Endodermal cell (in vitro differentiated cells): Measurements from ENCODE around the gene SLC24A3. TPM values are rescaled to one million over a fixed set of nuclear protein-coding genes. Genes with fewer than 3 reads are reported as not detected.

Experiments used
- DNase-seq: peaks from one replicate; pipeline ENCODE4 v3.0.0-alpha.2; 2017
- H3K27ac ChIP-seq: 2 replicates; pipeline ENCODE4 v1.5.1; 2013; ENCODE audit warnings: mild to moderate bottlenecking, low read depth, low read length, moderate library complexity
- H3K27me3 ChIP-seq: 2 replicates; pipeline ENCODE4 v1.6.1; 2013; ENCODE audit warnings: mild to moderate bottlenecking, low read length, moderate library complexity; ENCODE audit not compliant: insufficient read depth, control insufficient read depth, poor library complexity, severe bottlenecking
- H3K36me3 ChIP-seq: 2 replicates; pipeline ENCODE4 v1.7.0; 2013; ENCODE audit warnings: mild to moderate bottlenecking, low read length, moderate library complexity; ENCODE audit not compliant: control insufficient read depth, insufficient read depth
- H3K4me1 ChIP-seq: one replicate; pipeline ENCODE4 v1.7.0; 2013; ENCODE audit warnings: low read length; ENCODE audit not compliant: control insufficient read depth, insufficient read depth
- H3K4me3 ChIP-seq: 2 replicates; pipeline ENCODE4 v1.5.1; 2013; ENCODE audit warnings: mild to moderate bottlenecking, low read length, moderate library complexity
- H3K9ac ChIP-seq: 2 replicates; pipeline ENCODE4 v1.6.1; 2013; ENCODE audit warnings: mild to moderate bottlenecking, low read length, moderate library complexity; ENCODE audit not compliant: poor library complexity, severe bottlenecking; ENCODE audit errors: extremely low read depth
- H3K9me3 ChIP-seq: 2 replicates; pipeline ENCODE4 v1.6.1; 2013; ENCODE audit warnings: mild to moderate bottlenecking, low read length, moderate library complexity; ENCODE audit not compliant: control insufficient read depth
- H3K27ac Mint-ChIP-seq: 2 replicates; pipeline ENCODE4 v1.8.0; 2020; ENCODE audit warnings: mixed read lengths
- H3K27me3 Mint-ChIP-seq: 2 replicates; pipeline ENCODE4 v1.8.0; 2021; ENCODE audit warnings: mild to moderate bottlenecking, mixed read lengths; ENCODE audit not compliant: insufficient read depth
- H3K36me3 Mint-ChIP-seq: 2 replicates; pipeline ENCODE4 v1.8.0; 2020; ENCODE audit warnings: low read depth, mixed read lengths
- H3K4me1 Mint-ChIP-seq: 2 replicates; pipeline ENCODE4 v1.8.0; 2020; ENCODE audit warnings: mixed read lengths
- H3K4me3 Mint-ChIP-seq: 2 replicates; pipeline ENCODE4 v1.8.0; 2020; ENCODE audit warnings: mild to moderate bottlenecking, moderate library complexity, mixed read lengths
- H3K9me3 Mint-ChIP-seq: 2 replicates; pipeline ENCODE4 v1.8.0; 2020; ENCODE audit warnings: mild to moderate bottlenecking, mixed read lengths
- CTCF ChIP-seq: fragments of 200-600 bp; sonication (generic); conservative IDR thresholded peaks from 2 replicates; pipeline ENCODE4 v1.5.0; 2021; ENCODE audit warnings: antibody characterized with exemption, mild to moderate bottlenecking
- whole genome bisulfite sequencing, 2 experiments: methylation state at CpG; one replicate each; pipeline versions ENCODE4 v1.1.5 to v1.1.7; 2013; ENCODE audit warnings: missing lambda C conversion rate in 2 of 2, mixed read lengths in 1 of 2; ENCODE audit not compliant: insufficient coverage in 1 of 2, insufficient read length in 1 of 2; 5-methylcytosine and 5-hydroxymethylcytosine counted together
- total RNA-seq, 2 donors: library from RNA; stranded (reverse); fragmentation: NEBNext Ultra II Directional in 1 of 2; extraction: Animal tissue kit (Norgen Biotek cat#: 25700) in 1 of 2; gene quantifications; 2 replicates in 1 of 2; 3 replicates in 1 of 2; pipeline ENCODE4 v1.2.1, GENCODE V29; 2021

Gene SLC24A3
- total RNA-seq, 2 donors from 2014 or later = 1.5 to 1.8 TPM

DNA sequence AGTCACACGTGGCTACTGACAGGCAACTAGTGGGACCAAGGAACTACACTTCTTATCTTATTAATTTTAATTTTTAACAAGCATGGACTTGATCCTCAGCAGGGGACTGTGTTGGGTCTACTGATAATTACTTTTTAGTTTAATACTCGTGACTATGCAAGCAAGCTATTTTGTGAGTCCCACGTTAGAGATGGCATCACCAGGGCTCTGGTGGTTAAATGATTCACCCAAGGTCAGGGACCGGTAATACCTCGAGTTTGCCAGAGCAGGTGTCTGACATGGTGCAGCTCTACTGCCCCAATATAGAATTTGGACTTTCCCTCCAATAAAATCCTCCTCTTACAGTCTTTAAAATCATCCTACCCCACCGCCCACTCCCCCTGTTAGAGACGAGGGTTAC, 447.0 kb downstream of the SLC24A3 start:
- Histone ChIP-seq H3K9ac (no peak overlapping the region), H3K36me3 (no peaks in the 10 kb centered on the region), H3K4me1 (peaks cover 7% of the 10 kb centered on the region), H3K27ac (no peak overlapping the region), H3K9me3 (no peaks in the 10 kb centered on the region), H3K27me3 (no peaks in the 10 kb centered on the region), H3K4me3 (no peak overlapping the region)
- Mint-ChIP-seq H3K9me3 (no peaks in the 10 kb centered on the region), H3K4me3 (no peak overlapping the region), H3K36me3 (no peaks in the 10 kb centered on the region), H3K4me1 (peaks cover 21% of the 10 kb centered on the region), H3K27ac (no peak overlapping the region), H3K27me3 (peaks cover 12% of the 10 kb centered on the region)
- no peak for TF ChIP-seq CTCF
- DNase-seq = peak; percentile 19
- 89 to 95% methylated on average over 5 to 7 of the region's 7 CpGs for WGBS, 2 experiments

- Histone ChIP-seq H3K36me3 (no peaks in the 10 kb centered on the region), H3K9me3 (no peaks in the 10 kb centered on the region), H3K4me1 (peaks cover 7% of the 10 kb centered on the region), H3K4me3 (no peak overlapping the region), H3K27ac (no peak overlapping the region), H3K9ac (no peak overlapping the region), H3K27me3 (no peaks in the 10 kb centered on the region)
- peak; percentile 39 for DNase-seq
- Mint-ChIP-seq H3K4me3 (no peak overlapping the region), H3K9me3 (no peaks in the 10 kb centered on the region), H3K27me3 (peaks cover 10% of the 10 kb centered on the region), H3K36me3 (no peaks in the 10 kb centered on the region), H3K4me1 (peaks cover 23% of the 10 kb centered on the region), H3K27ac (no peak overlapping the region)
- WGBS, 2 experiments = 82 to 90% methylated on average over 6 to 9 of the region's 9 CpGs
- no peak for TF ChIP-seq CTCF
Observed at GRCh38 chr20:19660808-19661378, 448.5 kb downstream of the SLC24A3 start.

DNA sequence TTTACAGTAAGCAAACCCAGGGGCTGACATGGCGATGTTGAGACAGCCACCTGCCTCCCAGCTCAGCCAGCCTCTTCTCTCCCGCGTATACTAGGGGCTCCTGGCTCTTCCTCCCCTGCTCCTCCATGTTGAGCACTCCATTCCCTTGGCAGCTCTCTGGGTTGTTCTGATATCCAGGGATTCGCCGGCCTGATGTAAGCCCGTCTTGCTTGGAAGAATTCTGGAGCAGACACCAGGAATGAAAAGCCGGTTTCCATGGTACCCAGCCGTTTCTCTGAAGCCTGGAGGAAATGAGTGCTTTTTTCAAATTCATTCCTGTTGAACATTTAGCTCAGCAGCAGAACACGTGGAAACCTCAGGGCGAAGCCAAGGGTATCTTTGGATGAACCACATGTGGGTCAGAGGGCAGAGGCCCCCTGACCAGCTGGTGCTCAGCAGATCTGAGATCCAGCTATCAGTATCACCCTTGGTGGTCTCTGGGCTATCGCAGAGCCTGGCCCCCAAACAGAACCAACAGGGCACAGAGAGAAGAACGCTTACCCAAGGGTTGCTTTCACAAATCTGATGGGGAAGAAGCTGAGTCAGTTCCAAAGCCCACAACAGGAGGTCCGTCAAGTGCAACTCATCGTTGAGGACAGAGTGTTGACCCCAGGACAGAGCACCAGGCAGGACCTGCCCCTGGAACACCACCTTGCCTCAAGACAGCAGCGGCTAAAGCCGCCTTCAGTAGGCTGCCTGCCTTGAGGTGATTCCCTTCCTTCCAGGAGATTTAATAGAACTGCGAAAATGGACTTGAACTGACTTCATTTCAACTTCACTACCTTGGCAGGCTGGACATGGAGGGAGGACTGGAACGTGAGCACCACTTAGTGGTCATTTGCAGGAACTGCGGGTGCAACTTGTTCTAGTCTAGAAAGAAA, 449.5 kb downstream of the SLC24A3 start:
- Mint-ChIP-seq H3K9me3 (no peaks in the 10 kb centered on the region), H3K4me3 (no peak overlapping the region), H3K4me1 (peaks cover 23% of the 10 kb centered on the region), H3K27ac (no peak overlapping the region), H3K36me3 (no peaks in the 10 kb centered on the region), H3K27me3 (peaks cover 10% of the 10 kb centered on the region)
- peak; percentile 99 for TF ChIP-seq CTCF
- peak; percentile 88 for DNase-seq
- H3K36me3 ChIP-seq = no peaks in the 10 kb centered on the region
- H3K27me3 ChIP-seq = no peaks in the 10 kb centered on the region
- no peaks in the 10 kb centered on the region for H3K9me3 ChIP-seq
- H3K4me3 ChIP-seq = no peak overlapping the region
- H3K27ac ChIP-seq = no peak overlapping the region
- WGBS, 2 experiments = 70 to 77% methylated on average over 12 to 19 of the region's 19 CpGs
- H3K9ac ChIP-seq = no peak overlapping the region
- H3K4me1 ChIP-seq = peaks cover 7% of the 10 kb centered on the region
